Measurements from ENCODE around the gene HIPK2. TPM values are rescaled to one million over a fixed set of nuclear protein-coding genes. Genes with fewer than 3 reads are reported as not detected.
A peak's percentile ranks its signal among the peaks of the same experiment; 100 is the strongest.

HIPK2 gene
- total RNA-seq, 1 donor from 2014 or later: 45.1 TPM

- no peak for DNase-seq (ENCODE audit: low read depth)
- peak overlapping the region; percentile 84 for H3K4me3 ChIP-seq (ENCODE audit: low read depth, low read length)
- no peak for TF ChIP-seq CTCF (conservative IDR thresholded peaks at IDR 0.05; ENCODE audit: low read depth, low read length)
Measured at GRCh38 chr7:139774376-139774775, 3.4 kb downstream of the HIPK2 start.

- no peak overlapping the region for H3K4me3 ChIP-seq (ENCODE audit: low read depth, low read length)
- no peak for DNase-seq (ENCODE audit: low read depth)
- no peak for TF ChIP-seq CTCF (conservative IDR thresholded peaks at IDR 0.05; ENCODE audit: low read depth, low read length)
Measured at GRCh38 chr7:139773371-139773770, 4.4 kb downstream of the HIPK2 start.

GRCh38 chr7:139772873-139773272 lies 4.9 kb downstream of the HIPK2 start:
- DNase-seq (ENCODE audit: low read depth): no peak
- H3K4me3 ChIP-seq (ENCODE audit: low read depth, low read length): no peak overlapping the region
- no peak for TF ChIP-seq CTCF (conservative IDR thresholded peaks at IDR 0.05; ENCODE audit: low read depth, low read length)

- no peak for TF ChIP-seq CTCF (conservative IDR thresholded peaks at IDR 0.05; ENCODE audit: low read depth, low read length)
- no peak overlapping the region for H3K4me3 ChIP-seq (ENCODE audit: low read depth, low read length)
- DNase-seq (ENCODE audit: low read depth): no peak
Measured at GRCh38 chr7:139772115-139772514, 5.7 kb downstream of the HIPK2 start.

GRCh38 chr7:139771001-139771956 lies 6.5 kb downstream of the HIPK2 start:
- peak overlapping the region; percentile 1 for H3K4me3 ChIP-seq (ENCODE audit: low read depth, low read length)
- no peak for TF ChIP-seq CTCF (conservative IDR thresholded peaks at IDR 0.05; ENCODE audit: low read depth, low read length)
- no peak for DNase-seq (ENCODE audit: low read depth)

- no peak for TF ChIP-seq CTCF (conservative IDR thresholded peaks at IDR 0.05; ENCODE audit: low read depth, low read length)
- no peak for DNase-seq (ENCODE audit: low read depth)
- no peak overlapping the region for H3K4me3 ChIP-seq (ENCODE audit: low read depth, low read length)
Measured at GRCh38 chr7:139769761-139770160, 8.0 kb downstream of the HIPK2 start.

- no peak for TF ChIP-seq CTCF (conservative IDR thresholded peaks at IDR 0.05; ENCODE audit: low read depth, low read length)
- H3K4me3 ChIP-seq (ENCODE audit: low read depth, low read length): no peak overlapping the region
- DNase-seq (ENCODE audit: low read depth): no peak
Measured at GRCh38 chr7:139769066-139769465, 8.7 kb downstream of the HIPK2 start.

Data from epithelial cell of proximal tubule (primary cell).